ENCODE results near the gene ART3. TPM values are rescaled to one million over a fixed set of nuclear protein-coding genes. Genes with fewer than 3 reads are reported as not detected.
A peak's percentile ranks its signal among the peaks of the same experiment; 100 is the strongest.

Gene ART3
- total RNA-seq, 1 donor, result not detected

DNA sequence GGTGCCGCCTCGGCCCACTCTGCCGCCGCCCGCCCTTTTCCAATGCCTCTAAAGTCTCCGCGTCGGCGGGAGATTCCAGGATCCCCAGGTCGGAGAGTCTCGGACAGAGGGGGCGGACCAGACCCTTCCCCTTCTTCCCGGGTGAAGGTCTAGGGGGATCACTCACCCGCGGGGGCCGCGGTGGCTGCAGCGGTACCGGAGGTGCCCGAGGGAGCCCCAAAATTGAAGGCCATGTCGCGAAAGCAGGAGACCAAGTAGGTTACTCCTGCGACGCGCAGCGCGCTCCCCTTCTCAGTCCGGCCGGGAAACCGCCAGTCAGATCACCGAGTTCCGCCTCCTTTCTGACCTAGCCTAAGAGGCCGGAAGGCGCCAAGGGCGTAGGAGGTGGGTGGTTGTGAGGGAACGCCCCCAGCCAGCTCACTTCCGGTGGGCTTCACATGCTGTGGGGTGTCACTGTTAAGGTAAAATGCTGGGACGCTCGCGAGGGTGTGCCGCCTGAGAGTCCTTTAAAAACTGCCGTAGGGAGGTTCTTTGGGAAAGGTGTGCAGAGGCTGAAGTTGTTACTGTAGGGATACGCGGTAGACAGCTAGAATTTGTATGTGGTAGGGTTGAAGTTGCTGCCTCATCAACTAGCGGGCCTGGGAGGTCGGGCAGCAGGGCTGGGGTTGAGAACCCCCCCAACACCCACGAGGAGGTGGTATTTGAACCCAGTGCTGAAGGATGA is 73.8 kb downstream of the ART3 start, which contains the start of gene NUP54:
TSS of gene NUP54 (minus strand) at position 256 of the 724 bp plus-strand sequence. CDS start at position 233, 23 bp downstream.
- TF ChIP-seq CTCF (IDR thresholded peaks at IDR 0.05; ENCODE audit: insufficient read depth, low read depth, low read length), result no peak
- peak; percentile 95 for DNase-seq (ENCODE audit: low read depth)
- H3K4me3 ChIP-seq (ENCODE audit: low read depth, low read length), result peak within 1 kb of the TSS; percentile 93

- H3K4me3 ChIP-seq (ENCODE audit: low read depth, low read length), result no peak overlapping the region
- no peak for TF ChIP-seq CTCF (IDR thresholded peaks at IDR 0.05; ENCODE audit: insufficient read depth, low read depth, low read length)
- no peak for DNase-seq (ENCODE audit: low read depth)
Measured at GRCh38 chr4:76153356-76153755, 78.8 kb downstream of the ART3 start.

DNA sequence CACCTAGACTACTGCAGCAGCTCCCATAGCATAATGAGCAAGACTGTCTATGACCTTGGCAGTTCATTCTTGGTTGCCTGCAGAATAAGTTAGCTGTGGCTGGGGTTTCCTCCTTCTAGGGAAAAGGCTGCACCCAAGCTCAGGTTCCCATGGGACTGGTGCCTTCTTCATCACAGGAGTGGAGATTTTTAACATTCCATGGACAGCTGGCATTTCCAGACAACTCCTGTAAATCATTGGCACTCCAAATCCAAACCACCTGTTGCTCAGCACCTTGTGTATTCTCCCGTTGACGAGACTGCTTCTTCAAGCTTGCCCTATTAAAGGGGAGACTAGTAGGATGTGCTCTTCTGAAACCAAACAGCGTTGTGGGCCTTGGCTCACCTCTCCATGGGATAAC is 81.5 kb downstream of the ART3 start:
- H3K4me3 ChIP-seq (ENCODE audit: low read depth, low read length), result no peak overlapping the region
- no peak for TF ChIP-seq CTCF (IDR thresholded peaks at IDR 0.05; ENCODE audit: insufficient read depth, low read depth, low read length)
- no peak for DNase-seq (ENCODE audit: low read depth)

- peak; percentile 13 for DNase-seq (ENCODE audit: low read depth)
- no peak overlapping the region for H3K4me3 ChIP-seq (ENCODE audit: low read depth, low read length)
- TF ChIP-seq CTCF (IDR thresholded peaks at IDR 0.05; ENCODE audit: insufficient read depth, low read depth, low read length), result no peak
Measured at GRCh38 chr4:76156635-76157034, 82.1 kb downstream of the ART3 start.

DNA sequence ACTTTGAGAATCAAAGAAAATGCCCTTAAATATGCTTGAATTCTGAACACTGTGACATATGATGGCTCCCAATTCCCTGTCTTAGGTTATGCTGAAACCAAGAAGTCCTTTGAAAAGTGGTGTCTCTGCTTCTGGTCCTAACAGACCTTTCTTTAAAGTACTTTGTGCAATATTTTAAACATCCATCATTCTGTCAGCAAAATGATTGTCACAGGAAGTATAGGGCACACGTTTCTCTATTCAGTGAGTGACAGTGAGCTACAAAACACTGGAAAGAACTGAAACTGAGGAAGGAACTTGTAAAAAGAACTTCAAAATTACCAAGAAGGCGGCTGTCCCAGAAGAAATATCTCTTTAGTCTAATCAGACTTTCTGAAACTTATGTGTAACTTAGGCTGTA is 85.8 kb downstream of the ART3 start:
- no peak for DNase-seq (ENCODE audit: low read depth)
- no peak for TF ChIP-seq CTCF (IDR thresholded peaks at IDR 0.05; ENCODE audit: insufficient read depth, low read depth, low read length)
- no peak overlapping the region for H3K4me3 ChIP-seq (ENCODE audit: low read depth, low read length)

Other genes with a start within 250 kb of the ART3 start
- gene PPEF2, start 172.3 kb upstream of the ART3 start, total RNA-seq, result under 0.01 TPM in 1 of 2 replicates, not detected in the other
- 23.5 and 54.8 TPM in 2 replicates for gene NAAA, start 133.7 kb upstream of the ART3 start, total RNA-seq
- gene SDAD1, start 83.8 kb upstream of the ART3 start, total RNA-seq, result 40.9 and 45.8 TPM in 2 replicates
- not detected in 2 replicates for gene CXCL9, start 67.2 kb upstream of the ART3 start, total RNA-seq
- under 0.01 and 0.86 TPM in 2 replicates for gene CXCL10, start 51.2 kb upstream of the ART3 start, total RNA-seq
- gene CXCL11, start 38.6 kb upstream of the ART3 start, total RNA-seq, result not detected in 2 replicates
- 47.7 and 67.4 TPM in 2 replicates for gene NUP54, start 73.7 kb downstream of the ART3 start, total RNA-seq
- 144 and 181 TPM in 2 replicates for gene SCARB2, start 139.1 kb downstream of the ART3 start, total RNA-seq
- gene FAM47E, start 177.0 kb downstream of the ART3 start, total RNA-seq, result 0.32 and 0.86 TPM in 2 replicates
- gene STBD1, start 232.0 kb downstream of the ART3 start, total RNA-seq, result 5.8 and 6.9 TPM in 2 replicates